Endothelial cell of umbilical vein (primary cell): ENCODE results near the gene GAST.

Source experiments
- CTCF ChIP-seq, 2 donors: IDR thresholded peaks; 1 replicate in 1 of 2; 2 replicates in 1 of 2; pipeline ENCODE4 v1.5.1; 2011; ENCODE audit warnings: low read length in 2 of 2, mild to moderate bottlenecking in 2 of 2, moderate library complexity in 2 of 2, control low read depth in 1 of 2, inconsistent platforms in 1 of 2, low read depth in 1 of 2; ENCODE audit not compliant: insufficient read depth in 1 of 2; ENCODE audit errors: extremely low read depth in 1 of 2
- EZH2 ChIP-seq: IDR thresholded peaks from 2 replicates; pipeline ENCODE4 v1.6.1; 2012; ENCODE audit warnings: borderline replicate concordance, low read depth, mild to moderate bottlenecking, moderate library complexity, low read length, inconsistent platforms; ENCODE audit not compliant: severe bottlenecking
- FOS ChIP-seq: IDR thresholded peaks from 2 replicates; pipeline ENCODE4 v1.6.1; 2011; ENCODE audit warnings: mild to moderate bottlenecking, low read length, moderate library complexity, borderline replicate concordance; ENCODE audit not compliant: insufficient read depth
- GATA2 ChIP-seq: IDR thresholded peaks from 2 replicates; pipeline ENCODE4 v1.7.0; 2011; ENCODE audit warnings: low read depth, mild to moderate bottlenecking, moderate library complexity, mixed read lengths, low read length; ENCODE audit not compliant: insufficient read length, insufficient read depth
- JUN ChIP-seq: IDR thresholded peaks from 2 replicates; pipeline ENCODE4 v1.6.1; 2011; ENCODE audit warnings: borderline replicate concordance, low read depth; ENCODE audit not compliant: insufficient read length, insufficient read depth
- MAX ChIP-seq: IDR thresholded peaks from 2 replicates; pipeline ENCODE4 v1.6.1; 2011; ENCODE audit not compliant: insufficient read depth, insufficient read length
- MYC ChIP-seq: IDR thresholded peaks from one replicate; pipeline ENCODE4 v1.6.1; 2011; ENCODE audit warnings: mild to moderate bottlenecking, low read depth, low read length
- POLR2A ChIP-seq: IDR thresholded peaks from 2 replicates; pipeline ENCODE4 v1.6.1; 2012; ENCODE audit warnings: low read depth, mild to moderate bottlenecking, control low read depth, low read length
- POLR2AphosphoS5 ChIP-seq: IDR thresholded peaks from 2 replicates; pipeline ENCODE4 v1.6.1; 2012; ENCODE audit warnings: low read depth, mild to moderate bottlenecking, control low read depth, low read length, moderate library complexity; ENCODE audit not compliant: insufficient read depth

GRCh38 chr17:41689497-41690299 is 22.4 kb upstream of the GAST start:
- TF ChIP-seq CTCF (IDR thresholded peaks at IDR 0.05; ENCODE audit: extremely low read depth in 1 of 2, insufficient read depth in 1 of 2, low read depth in 1 of 2, low read length in 2 of 2) (peak; percentile 53 to 67), POLR2A (no peak), EZH2 (no peak), POLR2AphosphoS5 (no peak), MAX (no peak), MYC (peak; percentile 74), GATA2 (no peak), JUN (no peak), FOS (no peak)
